HG03159 (cell line): ENCODE measurements around the gene PITX2.
A peak's percentile ranks its signal among the peaks of the same experiment; 100 is the strongest.

Experiments
- ATAC-seq: cut with Tn5 transposase; IDR thresholded peaks from one replicate; pipeline ENCODE4 v1.9.1; 2021; ENCODE audit warnings: mild to moderate bottlenecking, moderate library complexity; ENCODE audit not compliant: unreplicated experiment

Gene PITX2

GRCh38 chr4:110636680-110637407, 14.0 kb upstream of the PITX2 start:
- ATAC-seq, result no peak

- ATAC-seq, result no peak
These were observed 13.3 kb upstream of the PITX2 start for GRCh38 chr4:110636171-110636679.

- ATAC-seq, result no peak
These were observed 12.4 kb upstream of the PITX2 start for GRCh38 chr4:110635163-110635865.

GRCh38 chr4:110634350-110635162, 11.7 kb upstream of the PITX2 start:
- no peak for ATAC-seq

- ATAC-seq, result no peak
These were observed 10.8 kb upstream of the PITX2 start for GRCh38 chr4:110633358-110634341.

- ATAC-seq, result no peak
These were observed 9.9 kb upstream of the PITX2 start for GRCh38 chr4:110632506-110633357.

- ATAC-seq, result peak; percentile 94
These were observed 9.0 kb upstream of the PITX2 start for GRCh38 chr4:110631584-110632505.

- no peak for ATAC-seq
These were observed 8.0 kb upstream of the PITX2 start for GRCh38 chr4:110630688-110631402.

GRCh38 chr4:110629780-110630687, 7.2 kb upstream of the PITX2 start:
- no peak for ATAC-seq

- no peak for ATAC-seq
These were observed 6.4 kb upstream of the PITX2 start for GRCh38 chr4:110629214-110629754.

- no peak for ATAC-seq
These were observed 5.9 kb upstream of the PITX2 start for GRCh38 chr4:110628663-110629213.

- ATAC-seq, result no peak
These were observed 5.2 kb upstream of the PITX2 start for GRCh38 chr4:110627977-110628662.

GRCh38 chr4:110626532-110627153, 3.8 kb upstream of the PITX2 start:
- ATAC-seq, result no peak

- ATAC-seq, result no peak
These were observed 2.8 kb upstream of the PITX2 start for GRCh38 chr4:110625576-110626257.
